GM19397 (cell line): ENCODE measurements around the gene SLC34A1.
"Not testable (repeated sequence)": the region's sequence is repeated elsewhere in the genome, so short reads cannot be mapped to it uniquely, and the experiment has no call there.

Source experiments
- ATAC-seq: cut with Tn5 transposase; IDR thresholded peaks from one replicate; pipeline ENCODE4 v1.9.1; 2021; ENCODE audit warnings: mild to moderate bottlenecking, moderate library complexity; ENCODE audit not compliant: unreplicated experiment

Gene SLC34A1

GRCh38 chr5:177367981-177368868 lies 16.0 kb upstream of the SLC34A1 start:
- ATAC-seq: no peak

- no peak for ATAC-seq
Observed at GRCh38 chr5:177368869-177369644, 15.2 kb upstream of the SLC34A1 start.

DNA sequence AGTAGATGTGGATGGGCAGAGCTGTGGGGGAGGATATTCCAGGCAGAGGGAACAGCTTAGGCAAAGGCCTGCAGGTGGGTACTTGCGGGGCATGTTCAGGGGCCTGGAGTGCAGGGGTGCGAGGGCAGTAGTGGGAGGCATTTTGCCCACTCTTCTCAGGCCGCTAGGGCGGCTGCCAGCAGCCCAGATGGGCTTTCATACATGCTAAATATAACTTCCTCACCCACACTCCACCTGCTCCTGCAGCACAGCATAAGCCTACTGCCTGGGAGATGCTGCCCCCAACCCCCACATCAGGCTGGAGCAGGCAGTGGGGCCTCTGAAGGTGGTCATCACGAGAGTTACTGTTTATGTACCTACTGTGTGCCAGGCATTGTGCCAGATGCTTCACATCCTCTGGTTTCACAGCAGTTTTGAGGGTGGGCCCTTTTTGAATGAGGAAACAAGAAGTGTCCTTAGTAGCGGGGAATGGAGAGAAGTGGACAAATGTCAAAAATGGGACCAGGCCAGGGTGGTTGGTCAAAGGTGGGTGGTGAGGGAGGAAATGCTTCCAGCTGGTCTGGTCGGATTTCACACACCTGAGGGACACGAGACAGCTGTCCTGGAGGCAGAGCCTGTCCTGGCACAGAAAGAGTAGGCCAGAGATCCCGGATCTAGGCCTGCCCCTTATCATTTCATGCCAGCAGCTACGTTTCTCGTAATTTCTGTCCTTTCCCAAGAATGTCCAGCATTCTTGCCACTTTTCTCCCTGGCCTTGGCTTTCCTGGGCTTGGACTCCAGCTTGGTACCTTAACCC lies 14.4 kb upstream of the SLC34A1 start:
- no peak for ATAC-seq

GRCh38 chr5:177370488-177371119 lies 13.6 kb upstream of the SLC34A1 start:
- no peak for ATAC-seq

- ATAC-seq: no peak
Observed at GRCh38 chr5:177371120-177372033, 12.9 kb upstream of the SLC34A1 start.

- no peak for ATAC-seq
Observed at GRCh38 chr5:177372034-177372896, 12.0 kb upstream of the SLC34A1 start.

DNA sequence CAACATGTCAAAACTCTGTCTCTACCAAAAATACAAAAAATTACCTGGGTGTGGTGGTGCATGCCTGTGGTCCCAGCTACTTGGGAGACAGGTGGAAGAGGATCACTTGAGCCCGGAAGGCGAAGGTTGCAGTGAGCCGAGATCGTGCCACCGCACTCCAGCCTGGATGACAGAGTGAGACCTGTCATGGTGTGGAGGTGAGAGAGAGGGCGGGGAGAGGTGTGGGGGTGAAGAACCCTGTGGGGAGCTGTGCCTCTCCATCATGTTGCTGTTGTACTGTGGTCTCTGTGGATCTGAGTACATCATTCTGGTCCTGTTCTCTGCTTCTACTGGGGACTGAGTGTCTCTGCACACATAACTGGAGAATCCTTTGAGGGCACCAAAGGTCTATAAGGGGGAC lies 11.3 kb upstream of the SLC34A1 start:
- ATAC-seq: no peak

DNA sequence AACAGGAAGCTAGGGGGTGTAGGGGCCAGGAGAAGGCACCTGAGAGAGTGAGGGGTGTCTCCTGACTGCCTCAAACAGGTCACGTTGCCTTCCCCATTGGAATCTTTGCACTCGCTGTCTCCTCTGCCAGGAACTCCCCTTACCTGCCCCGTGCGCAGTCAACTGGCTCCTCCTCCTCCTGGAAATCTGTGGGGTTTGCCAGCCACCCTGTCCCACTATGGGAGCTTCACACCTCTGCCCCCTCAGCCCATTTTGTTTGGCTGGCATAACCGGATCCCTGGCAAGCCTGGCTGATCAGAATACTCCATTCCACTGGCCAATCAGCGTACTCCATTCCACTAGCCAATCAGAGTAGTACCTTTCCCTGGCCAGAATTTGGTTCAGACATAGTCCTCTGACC lies 10.4 kb upstream of the SLC34A1 start:
- no peak for ATAC-seq

DNA sequence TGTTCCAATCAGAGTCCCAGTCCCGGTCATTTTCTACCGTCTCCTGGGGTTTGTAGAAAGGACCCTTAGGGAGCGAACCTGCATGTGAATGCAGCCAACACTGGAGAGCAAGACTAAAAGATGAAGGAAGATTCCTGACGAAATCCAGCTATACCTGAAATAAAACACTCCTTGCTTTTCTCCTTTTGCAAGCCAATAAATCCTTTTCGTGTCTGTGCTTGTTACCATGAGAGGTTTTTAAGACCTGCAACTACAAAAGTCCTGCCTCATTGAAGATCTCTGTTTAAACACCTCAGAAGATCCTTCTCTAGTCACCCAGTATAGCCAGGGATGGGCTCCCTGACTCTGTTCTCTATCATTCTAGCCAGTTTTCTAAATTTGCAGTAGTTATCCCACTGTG lies 10.0 kb upstream of the SLC34A1 start:
- no peak for ATAC-seq

DNA sequence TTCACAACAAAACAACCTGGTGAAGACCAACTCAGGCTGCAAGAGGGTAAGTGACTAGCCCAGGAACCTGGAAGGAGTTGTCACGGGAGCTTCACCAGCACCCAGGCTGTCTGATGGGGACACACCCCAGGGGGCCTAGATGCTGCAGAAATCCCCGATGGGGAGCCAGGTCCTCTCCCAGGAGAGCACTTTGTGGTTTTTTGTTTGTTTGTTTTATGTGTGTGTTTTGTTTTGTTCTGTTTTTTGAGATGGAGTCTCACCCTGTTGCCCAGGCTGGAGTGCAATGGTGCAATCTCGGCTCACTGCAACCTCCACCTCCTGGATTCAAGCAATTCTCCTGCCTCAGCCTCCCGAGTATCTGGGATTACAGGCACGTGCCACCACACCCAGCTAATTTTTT lies 8.7 kb upstream of the SLC34A1 start:
- not testable (repeated sequence) for ATAC-seq

DNA sequence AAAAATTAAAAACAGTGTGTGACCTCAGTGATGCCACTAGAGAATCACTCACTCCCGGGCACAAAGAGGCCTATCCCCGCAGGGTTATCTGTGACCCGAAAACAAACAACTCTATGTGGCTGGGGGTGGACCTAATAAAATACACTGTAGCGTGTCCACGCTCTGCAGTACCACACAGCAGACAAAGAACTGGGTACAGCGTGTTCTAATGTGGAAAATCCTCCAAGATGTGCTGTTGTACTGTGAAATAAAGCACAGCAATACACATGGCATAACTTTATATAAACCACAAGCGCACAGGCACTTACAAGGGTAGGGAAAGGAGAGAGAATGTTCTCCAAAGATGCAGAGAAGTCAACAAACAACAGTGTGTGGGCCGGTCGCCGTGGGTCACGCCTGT lies 8.1 kb upstream of the SLC34A1 start:
- ATAC-seq: no peak

DNA sequence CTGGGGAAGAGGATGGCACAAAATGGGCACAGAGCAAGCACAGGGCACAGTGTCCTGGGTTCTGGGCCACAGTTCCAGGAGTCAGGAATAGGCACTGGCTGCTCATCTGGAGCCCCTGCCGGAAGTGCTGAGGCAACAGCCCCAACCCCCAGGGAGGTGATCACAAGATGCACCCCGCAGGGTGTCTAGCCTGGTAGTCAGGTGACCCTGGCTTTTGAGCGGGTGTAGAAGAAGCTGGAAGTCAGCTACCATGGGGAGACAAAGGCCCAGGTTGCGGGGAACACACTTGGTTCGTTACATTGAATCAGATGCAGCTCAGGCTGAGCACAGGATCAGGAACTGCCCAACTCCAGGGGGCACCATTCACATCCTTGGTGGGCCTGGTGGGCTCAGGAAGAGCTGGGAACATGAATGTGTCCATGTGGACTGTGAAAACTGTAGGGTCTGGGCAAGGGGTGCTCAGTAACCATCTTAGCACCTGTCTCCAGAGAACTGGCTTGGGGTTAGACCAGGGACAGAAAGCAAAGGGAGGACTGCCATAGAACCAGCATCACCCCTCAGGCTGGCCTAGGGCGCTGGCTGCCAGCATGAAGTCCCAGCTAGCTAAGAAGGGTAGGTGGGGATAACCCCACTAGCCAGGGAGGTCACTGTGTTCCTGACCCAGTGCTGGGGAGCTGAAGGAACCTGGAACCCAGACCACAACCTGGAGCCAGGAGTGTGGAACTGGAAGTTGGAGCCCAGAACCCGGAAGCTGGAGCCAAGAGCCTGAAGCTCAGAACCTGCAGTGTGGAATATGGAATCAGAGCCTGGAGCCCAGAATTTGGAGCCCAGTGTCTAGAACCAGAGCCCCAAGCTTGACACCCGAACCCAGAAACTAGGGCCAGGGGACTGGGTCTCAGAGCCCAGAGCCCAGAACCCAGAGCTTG lies 6.1 kb upstream of the SLC34A1 start:
- ATAC-seq: no peak

DNA sequence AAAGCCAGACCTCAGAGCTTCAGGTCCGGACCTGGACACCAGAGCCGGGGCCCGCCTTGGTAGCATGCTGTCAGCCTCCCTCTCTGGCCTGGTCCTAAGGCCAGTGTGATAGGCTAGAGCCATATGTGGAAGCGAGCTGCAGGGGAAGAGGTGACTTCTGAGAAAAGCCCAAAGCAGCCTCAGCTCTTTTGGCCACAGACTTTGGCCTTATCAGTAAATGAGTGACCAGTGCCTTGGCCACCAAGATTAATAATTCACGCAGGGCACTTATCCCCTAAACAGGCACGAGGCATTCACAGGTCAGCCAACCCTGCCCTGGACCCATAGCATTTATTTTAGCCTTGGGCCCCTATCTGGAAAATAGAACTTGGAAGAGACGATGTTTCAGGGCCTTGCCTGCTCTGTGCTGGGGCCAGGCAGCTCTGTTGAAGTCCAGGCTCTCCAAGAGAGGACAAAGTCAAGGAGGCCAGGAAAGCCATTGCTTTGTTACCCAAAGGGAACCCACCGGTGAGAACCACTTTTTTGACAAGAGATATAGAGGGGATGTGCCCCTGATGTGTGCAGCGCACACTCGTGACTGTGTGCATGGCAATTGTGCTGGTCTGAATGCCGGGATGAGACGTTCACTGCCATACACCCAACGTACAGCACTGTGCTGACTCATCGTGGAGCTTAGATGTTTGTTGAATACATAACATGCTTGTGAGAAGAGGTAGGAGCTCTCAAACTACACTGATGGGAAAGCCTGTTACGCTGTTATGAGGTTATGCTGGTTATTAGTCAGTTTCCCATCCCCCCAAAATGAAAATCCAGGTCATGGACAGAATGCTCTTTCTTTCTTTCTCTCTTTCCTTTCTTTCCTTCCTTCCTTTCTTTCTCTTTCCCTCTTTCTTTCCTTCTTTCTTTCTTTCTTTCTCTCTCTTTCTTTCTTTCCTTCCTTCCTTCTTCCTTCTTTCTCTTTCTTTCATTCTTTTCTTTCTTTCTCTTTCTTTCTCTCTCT lies 5.0 kb upstream of the SLC34A1 start:
- peak; percentile 40 for ATAC-seq

DNA sequence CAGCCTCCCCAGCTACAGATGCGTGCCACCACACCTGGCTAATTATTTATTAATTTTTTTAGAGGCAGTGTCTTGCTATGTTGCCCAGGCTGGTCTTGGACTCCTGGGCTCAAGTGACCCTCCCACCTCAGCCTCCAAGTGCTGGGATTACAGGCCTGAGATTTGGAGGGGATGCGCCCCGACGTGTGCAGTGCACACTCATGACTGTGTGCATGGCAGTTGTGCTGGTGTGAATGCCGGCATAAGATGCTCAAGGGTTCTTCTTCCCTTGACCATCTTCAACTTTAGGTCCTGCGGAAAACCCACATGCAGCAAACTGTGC lies 3.5 kb upstream of the SLC34A1 start:
- ATAC-seq: no peak

GRCh38 chr5:177382423-177383029 lies 1.7 kb upstream of the SLC34A1 start:
- ATAC-seq: no peak

DNA sequence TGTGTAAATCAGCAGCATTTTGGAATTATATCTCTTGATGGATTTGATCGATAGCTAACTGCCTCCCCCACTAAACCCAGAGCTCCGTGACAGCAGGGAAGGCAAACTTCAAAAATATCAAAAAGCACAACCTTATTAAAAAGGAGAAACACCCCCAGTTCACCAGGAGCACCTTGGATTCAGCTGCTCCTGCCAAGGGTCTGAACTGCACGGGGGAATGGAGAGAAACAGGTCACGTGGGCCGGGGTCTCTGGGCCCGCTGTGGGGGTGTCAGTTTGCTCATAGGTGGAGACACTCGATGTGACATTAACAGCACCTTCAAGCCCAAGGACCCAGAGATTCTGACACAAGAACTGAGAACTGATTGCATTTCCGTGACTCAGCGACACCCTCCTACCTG lies 1.1 kb upstream of the SLC34A1 start:
- ATAC-seq: no peak
